Measurements from ENCODE around the gene CHIT1. TPM values are rescaled to one million over a fixed set of nuclear protein-coding genes. Genes with fewer than 3 reads are reported as not detected.

The CHIT1 gene
- total RNA-seq, 8 experiments from 2014 or later, result 0.07 to 2.4 (median 0.24) TPM

- no peak overlapping the region for H3K27ac ChIP-seq
- WGBS, 10 experiments, result 86 to 100% (median 100%) methylated on average over 1 to 2 of the region's 3 CpGs; no CpG with 5 or more reads in 5 of the 10 experiments
- H3K4me1 ChIP-seq (replicated peaks in 1 of 2), result peaks cover 3 to 10% of the 10 kb centered on the region in 2 donors
- H3K4me3 ChIP-seq, result no peak overlapping the region
- ATAC-seq (replicated peaks in 6 of 8), result peak in 1 of 8 experiments; percentile 37
- in situ Hi-C loops (cut with MboI; ENCODE audit: low pct_unique_long_range_greater_than_20kb in 2 of 9, low sequenced_read_pairs in 9 of 9, unreplicated experiment in 9 of 9), result no loop called here
Measured at GRCh38 chr1:203196371-203196770, 33.1 kb downstream of the CHIT1 start.

- 52 to 100% (median 94%) methylated on average over 1 to 2 of the region's 2 CpGs for WGBS, 10 experiments
- Histone ChIP-seq H3K4me1 (replicated peaks in 1 of 2) (peaks cover 11 to 20% of the 10 kb centered on the region in 2 donors), H3K27ac (no peak overlapping the region), H3K4me3 (no peak overlapping the region)
- no peak for ATAC-seq (replicated peaks in 6 of 8)
- in situ Hi-C loops (cut with MboI; ENCODE audit: low pct_unique_long_range_greater_than_20kb in 2 of 9, low sequenced_read_pairs in 9 of 9, unreplicated experiment in 9 of 9), result no loop called here
Measured at GRCh38 chr1:203190949-203191348, 38.5 kb downstream of the CHIT1 start.

GRCh38 chr1:203189951-203190352, 39.5 kb downstream of the CHIT1 start:
- H3K4me3 ChIP-seq, result no peak overlapping the region
- no peak overlapping the region for H3K27ac ChIP-seq
- in situ Hi-C loops (cut with MboI; ENCODE audit: low pct_unique_long_range_greater_than_20kb in 2 of 9, low sequenced_read_pairs in 9 of 9, unreplicated experiment in 9 of 9), result no loop called here
- ATAC-seq (replicated peaks in 6 of 8), result no peak
- peaks cover 11 to 20% of the 10 kb centered on the region in 2 donors for H3K4me1 ChIP-seq (replicated peaks in 1 of 2)
- 43 to 100% (median 77%) methylated on average over 1 to 7 of the region's 7 CpGs; no CpG with 5 or more reads in 1 of the 10 experiments for WGBS, 10 experiments

- no peak overlapping the region for H3K27ac ChIP-seq
- no peak overlapping the region for H3K4me3 ChIP-seq
- peaks cover 11 to 20% of the 10 kb centered on the region in 2 donors for H3K4me1 ChIP-seq (replicated peaks in 1 of 2)
- in situ Hi-C loops (cut with MboI; ENCODE audit: low pct_unique_long_range_greater_than_20kb in 2 of 9, low sequenced_read_pairs in 9 of 9, unreplicated experiment in 9 of 9), result no loop called here
- WGBS, 10 experiments, result 67 to 100% (median 92%) methylated on average over 1 to 4 of the region's 4 CpGs; no CpG with 5 or more reads in 1 of the 10 experiments
- no peak for ATAC-seq (replicated peaks in 6 of 8)
Measured at GRCh38 chr1:203188686-203189232, 40.7 kb downstream of the CHIT1 start.

- ATAC-seq (replicated peaks in 6 of 8), result no peak
- H3K4me1 ChIP-seq (replicated peaks in 1 of 2), result peaks cover 11 to 16% of the 10 kb centered on the region in 2 donors
- no peak overlapping the region for H3K4me3 ChIP-seq
- no peak overlapping the region for H3K27ac ChIP-seq
- in situ Hi-C loops (cut with MboI; ENCODE audit: low pct_unique_long_range_greater_than_20kb in 2 of 9, low sequenced_read_pairs in 9 of 9, unreplicated experiment in 9 of 9), result no loop called here
- WGBS, 10 experiments, result 29 to 100% (median 83%) methylated on average over 1 to 3 of the region's 3 CpGs; no CpG with 5 or more reads in 3 of the 10 experiments
Measured at GRCh38 chr1:203187689-203188264, 41.7 kb downstream of the CHIT1 start.

GRCh38 chr1:203187304-203187685, 42.2 kb downstream of the CHIT1 start:
- peaks cover 11 to 12% of the 10 kb centered on the region in 2 donors for H3K4me1 ChIP-seq (replicated peaks in 1 of 2)
- peak in 2 of 8 experiments; percentile 15 to 33 for ATAC-seq (replicated peaks in 6 of 8)
- no peak overlapping the region for H3K27ac ChIP-seq
- 0 to 62% (median 44%) methylated on average over 2 to 7 of the region's 7 CpGs for WGBS, 10 experiments
- no peak overlapping the region for H3K4me3 ChIP-seq
- in situ Hi-C loops (cut with MboI; ENCODE audit: low pct_unique_long_range_greater_than_20kb in 2 of 9, low sequenced_read_pairs in 9 of 9, unreplicated experiment in 9 of 9), result no loop called here

- Histone ChIP-seq H3K4me3 (no peak within 1 kb of the TSS), H3K27ac (no peak within 1 kb of the TSS), H3K4me1 (replicated peaks in 1 of 2) (peaks cover 11 to 12% of the 10 kb centered on the region in 2 donors)
- 36 to 68% (median 51%) methylated on average over 2 to 9 of the region's 14 CpGs; no CpG with 5 or more reads in 4 of the 10 experiments for WGBS, 10 experiments
- ATAC-seq (replicated peaks in 6 of 8), result peak in 2 of 8 experiments; percentile 48 to 50
- in situ Hi-C loops (cut with MboI; ENCODE audit: low pct_unique_long_range_greater_than_20kb in 2 of 9, low sequenced_read_pairs in 9 of 9, unreplicated experiment in 9 of 9), result no loop called here
Measured at GRCh38 chr1:203186446-203187303, 42.8 kb downstream of the CHIT1 start, which contains the start of gene CHI3L1. CHI3L1 (minus strand) TSS chr1:203186704; CDS start chr1:203186623, 81 bp downstream.

- ATAC-seq (replicated peaks in 6 of 8), result peak in 1 of 8 experiments; percentile 7
- Histone ChIP-seq H3K4me1 (replicated peaks in 1 of 2) (peaks cover 11 to 12% of the 10 kb centered on the region in 2 donors), H3K4me3 (no peak overlapping the region), H3K27ac (no peak overlapping the region)
- in situ Hi-C loops (cut with MboI; ENCODE audit: low pct_unique_long_range_greater_than_20kb in 2 of 9, low sequenced_read_pairs in 9 of 9, unreplicated experiment in 9 of 9), result no loop called here
- WGBS, 10 experiments, result 58 to 74% (median 68%) methylated on average over 2 to 3 of the region's 5 CpGs; no CpG with 5 or more reads in 6 of the 10 experiments
Measured at GRCh38 chr1:203186091-203186445, 43.4 kb downstream of the CHIT1 start.

GRCh38 chr1:203185585-203185984, 43.9 kb downstream of the CHIT1 start:
- ATAC-seq (replicated peaks in 6 of 8), result no peak
- 20 to 100% (median 87%) methylated on average over 1 to 4 of the region's 4 CpGs; no CpG with 5 or more reads in 2 of the 10 experiments for WGBS, 10 experiments
- in situ Hi-C loops (cut with MboI; ENCODE audit: low pct_unique_long_range_greater_than_20kb in 2 of 9, low sequenced_read_pairs in 9 of 9, unreplicated experiment in 9 of 9), result no loop called here

GRCh38 chr1:203185061-203185461, 44.4 kb downstream of the CHIT1 start:
- WGBS, 10 experiments, result 52 to 100% (median 100%) methylated on average over 1 to 6 of the region's 10 CpGs; no CpG with 5 or more reads in 3 of the 10 experiments

More at GRCh38 chr1:203185585-203185984, 43.9 kb downstream of the CHIT1 start:
- no peak overlapping the region for H3K27ac ChIP-seq
- H3K4me3 ChIP-seq, result no peak overlapping the region
- H3K4me1 ChIP-seq (replicated peaks in 1 of 2), result peaks cover 11 to 12% of the 10 kb centered on the region in 2 donors

GRCh38 chr1:203184467-203184866, 45.0 kb downstream of the CHIT1 start:
- no peak for ATAC-seq (replicated peaks in 6 of 8)
- H3K27ac ChIP-seq, result no peak overlapping the region
- in situ Hi-C loops (cut with MboI; ENCODE audit: low pct_unique_long_range_greater_than_20kb in 2 of 9, low sequenced_read_pairs in 9 of 9, unreplicated experiment in 9 of 9), result no loop called here
- peaks cover 11 to 12% of the 10 kb centered on the region in 2 donors for H3K4me1 ChIP-seq (replicated peaks in 1 of 2)
- no peak overlapping the region for H3K4me3 ChIP-seq
- WGBS, 10 experiments, result 55 to 91% (median 80%) methylated on average over 1 to 4 of the region's 4 CpGs; no CpG with 5 or more reads in 3 of the 10 experiments

More at GRCh38 chr1:203185061-203185461, 44.4 kb downstream of the CHIT1 start:
- in situ Hi-C loops (cut with MboI; ENCODE audit: low pct_unique_long_range_greater_than_20kb in 2 of 9, low sequenced_read_pairs in 9 of 9, unreplicated experiment in 9 of 9), result no loop called here
- H3K4me1 ChIP-seq (replicated peaks in 1 of 2), result peaks cover 11 to 12% of the 10 kb centered on the region in 2 donors
- no peak overlapping the region for H3K27ac ChIP-seq
- no peak for ATAC-seq (replicated peaks in 6 of 8)
- H3K4me3 ChIP-seq, result no peak overlapping the region

- Histone ChIP-seq H3K27ac (no peak overlapping the region), H3K4me1 (replicated peaks in 1 of 2) (peaks cover 11 to 12% of the 10 kb centered on the region in 2 donors), H3K4me3 (no peak overlapping the region)
- 17 to 100% (median 75%) methylated on average over 1 to 2 of the region's 2 CpGs; no CpG with 5 or more reads in 4 of the 10 experiments for WGBS, 10 experiments
- no peak for ATAC-seq (replicated peaks in 6 of 8)
- in situ Hi-C loops (cut with MboI; ENCODE audit: low pct_unique_long_range_greater_than_20kb in 2 of 9, low sequenced_read_pairs in 9 of 9, unreplicated experiment in 9 of 9), result no loop called here
Measured at GRCh38 chr1:203183828-203184227, 45.6 kb downstream of the CHIT1 start.
